IPS-NIHi7 (cell line): Measurements from ENCODE around the gene C1orf232.

Experiments used
- DNase-seq: peaks from one replicate; pipeline ENCODE4 v3.0.0; 2012; ENCODE audit warnings: mixed read lengths; ENCODE audit errors: extremely low spot score

The C1orf232 gene

GRCh38 chr1:26168410-26169197 is at the start of gene C1orf232:
Gene C1orf232, minus strand, starts transcription at chr1:26168963. Its CDS starts 464 bp downstream, at chr1:26168499.
- no peak for DNase-seq

GRCh38 chr1:26215246-26215645 is 46.5 kb upstream of the C1orf232 start:
- no peak for DNase-seq

- DNase-seq: no peak
Measured at GRCh38 chr1:26213335-26213905, 44.7 kb upstream of the C1orf232 start.

GRCh38 chr1:26212726-26213125 is 44.0 kb upstream of the C1orf232 start:
- no peak for DNase-seq

DNA sequence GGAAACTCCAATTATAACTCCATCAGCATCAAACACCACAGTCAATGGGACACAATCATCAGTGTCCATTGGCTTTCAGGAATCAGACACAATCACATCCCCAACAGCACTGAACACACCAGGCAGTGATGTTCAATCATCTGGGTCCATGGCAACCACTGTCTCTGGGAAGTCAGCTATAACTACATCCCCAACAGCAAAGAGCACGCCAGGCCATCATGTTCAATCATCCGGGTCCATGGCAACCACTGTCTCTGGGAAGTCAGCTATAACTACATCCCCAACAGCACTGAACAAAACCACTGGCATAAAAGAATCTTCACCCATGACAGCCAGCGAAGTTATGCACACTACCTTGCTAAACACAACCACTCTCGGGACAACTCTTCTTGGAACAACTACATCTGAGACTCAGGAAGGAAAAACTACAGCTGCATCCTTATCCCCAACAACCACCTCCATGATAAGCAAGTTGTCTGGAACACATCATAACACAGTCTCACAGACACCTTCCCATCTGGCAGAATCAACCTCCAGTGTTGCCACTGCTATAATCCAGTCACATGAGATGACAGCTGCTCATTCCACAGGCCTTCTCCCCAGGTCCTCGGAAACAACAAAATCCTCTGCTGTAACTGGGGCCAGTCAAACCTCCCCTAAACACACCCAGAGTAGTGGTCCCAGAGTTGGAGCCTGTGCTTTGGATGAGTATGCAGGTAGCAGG is 41.5 kb upstream of the C1orf232 start:
- DNase-seq: no peak

DNA sequence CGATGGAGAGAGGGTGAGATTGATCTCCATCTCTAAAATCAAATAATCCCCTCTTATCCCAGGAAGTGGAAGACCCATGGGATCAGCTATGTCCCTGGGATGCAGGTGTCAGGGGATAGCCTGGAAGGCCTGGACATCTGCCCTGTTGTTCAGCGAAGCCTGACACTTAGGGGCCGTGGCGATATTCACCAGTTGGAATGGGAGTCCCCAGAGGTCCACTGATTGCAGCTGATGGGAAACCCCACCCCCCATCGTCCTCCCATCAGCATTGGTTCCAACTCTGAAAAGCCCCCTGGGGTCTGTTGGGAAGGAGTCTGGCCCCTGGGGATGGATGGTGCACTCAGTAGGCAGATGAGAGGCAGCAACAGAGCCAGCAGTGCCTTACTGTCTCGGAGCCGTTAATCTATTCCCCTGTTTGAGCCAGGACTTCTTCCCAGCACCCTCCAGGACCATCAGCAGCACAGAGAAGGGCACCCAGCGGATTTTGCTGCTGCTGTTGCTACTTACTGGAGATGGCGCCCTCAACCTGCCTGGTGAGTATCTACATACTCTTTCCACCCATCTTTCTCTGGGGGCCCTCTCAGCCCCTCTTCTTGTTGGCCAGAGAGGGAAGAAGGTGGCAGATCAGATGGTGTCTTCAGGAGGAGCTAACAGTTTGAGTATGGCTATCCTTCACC is 35.0 kb upstream of the C1orf232 start:
- peak; percentile 38 for DNase-seq

GRCh38 chr1:26200413-26200812 is 31.6 kb upstream of the C1orf232 start:
- DNase-seq: no peak

DNA sequence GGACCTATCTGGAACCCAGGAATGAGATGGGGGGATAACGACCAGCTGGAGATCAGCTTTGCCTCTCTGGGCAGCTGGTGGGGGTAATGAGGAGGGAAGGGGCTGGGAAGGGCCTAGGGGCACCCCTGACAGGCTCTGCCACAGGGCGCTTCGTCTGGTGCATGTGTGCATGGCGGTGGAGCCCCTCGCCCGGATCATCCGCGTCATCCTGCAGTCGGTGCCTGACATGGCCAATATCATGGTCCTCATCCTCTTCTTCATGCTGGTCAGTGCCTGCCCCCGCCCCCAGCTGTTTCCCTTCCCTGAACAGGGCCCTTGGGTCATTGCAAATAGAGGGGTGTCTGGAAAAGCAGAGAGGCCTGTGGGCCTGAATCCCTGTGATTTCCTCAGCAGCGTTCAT is 29.1 kb upstream of the C1orf232 start:
- no peak for DNase-seq

DNA sequence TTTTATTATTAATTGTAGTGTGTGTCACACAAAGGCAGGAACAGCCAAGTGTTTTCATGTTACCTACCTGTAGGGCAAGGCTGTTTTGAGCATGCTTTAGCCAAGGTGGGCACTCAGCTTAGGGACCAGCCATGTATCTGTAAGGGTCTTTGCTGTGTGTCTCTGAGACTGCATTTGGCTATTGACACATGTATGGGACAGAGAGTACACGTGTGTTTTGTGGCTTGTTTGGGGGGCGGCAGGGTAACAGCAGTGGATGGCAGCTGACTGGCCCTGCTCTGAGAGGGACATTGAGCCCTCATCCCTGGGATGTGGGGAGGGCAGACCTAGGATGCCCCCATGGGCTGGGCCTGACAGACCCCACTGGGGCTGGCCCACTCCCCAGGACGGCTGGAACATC is 28.5 kb upstream of the C1orf232 start:
- no peak for DNase-seq

- no peak for DNase-seq
Measured at GRCh38 chr1:26195805-26196204, 27.0 kb upstream of the C1orf232 start.

- DNase-seq: no peak
Measured at GRCh38 chr1:26191739-26192138, 23.0 kb upstream of the C1orf232 start.

GRCh38 chr1:26190373-26190987 is 21.7 kb upstream of the C1orf232 start, which contains the start of gene CATSPER4:
Gene CATSPER4, plus strand, starts transcription at chr1:26190602. Its CDS starts 26 bp downstream, at chr1:26190628.
- DNase-seq: peak; percentile 96

- DNase-seq: no peak
Measured at GRCh38 chr1:26189751-26190275, 21.1 kb upstream of the C1orf232 start.

GRCh38 chr1:26189331-26189730 is 20.6 kb upstream of the C1orf232 start:
- DNase-seq: no peak

- DNase-seq: no peak
Measured at GRCh38 chr1:26188477-26188876, 19.7 kb upstream of the C1orf232 start.

- DNase-seq: no peak
Measured at GRCh38 chr1:26187882-26188281, 19.1 kb upstream of the C1orf232 start.

DNA sequence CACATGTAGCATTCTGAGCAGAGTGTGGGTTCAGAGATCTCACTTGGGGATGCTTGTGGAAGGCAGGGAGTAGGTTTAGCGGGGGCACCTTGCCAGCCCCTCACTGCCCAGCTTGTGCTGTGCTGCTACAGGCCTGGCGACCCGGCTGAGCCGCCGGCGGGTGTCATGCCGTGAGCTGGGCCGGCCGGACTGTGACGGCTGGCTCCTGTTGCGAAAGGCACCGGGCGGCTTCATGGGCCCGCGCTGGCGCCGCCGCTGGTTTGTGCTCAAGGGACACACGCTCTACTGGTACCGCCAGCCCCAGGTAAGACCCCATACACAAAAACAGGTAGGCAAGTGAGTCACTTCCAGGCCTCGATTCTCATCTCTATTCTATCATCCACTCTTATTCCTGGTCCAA is 16.1 kb upstream of the C1orf232 start:
- no peak for DNase-seq

GRCh38 chr1:26184086-26184485 is 15.3 kb upstream of the C1orf232 start:
- no peak for DNase-seq

DNA sequence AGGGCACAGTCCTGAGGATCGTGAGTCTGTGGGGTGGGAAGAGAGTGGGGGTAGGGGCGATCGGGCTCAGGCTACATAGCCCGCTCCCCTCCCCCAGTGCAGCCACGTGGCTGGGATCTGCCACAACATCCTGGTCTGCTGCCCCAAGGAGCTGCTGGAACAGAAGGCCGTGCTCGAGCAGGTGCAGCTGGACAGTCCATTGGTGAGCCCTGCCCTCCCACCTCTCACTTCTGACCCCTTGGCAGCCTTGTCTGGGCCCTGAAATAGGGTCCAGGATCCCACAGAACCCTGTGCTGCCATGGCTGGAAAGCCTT is 13.6 kb upstream of the C1orf232 start:
- DNase-seq: no peak

DNA sequence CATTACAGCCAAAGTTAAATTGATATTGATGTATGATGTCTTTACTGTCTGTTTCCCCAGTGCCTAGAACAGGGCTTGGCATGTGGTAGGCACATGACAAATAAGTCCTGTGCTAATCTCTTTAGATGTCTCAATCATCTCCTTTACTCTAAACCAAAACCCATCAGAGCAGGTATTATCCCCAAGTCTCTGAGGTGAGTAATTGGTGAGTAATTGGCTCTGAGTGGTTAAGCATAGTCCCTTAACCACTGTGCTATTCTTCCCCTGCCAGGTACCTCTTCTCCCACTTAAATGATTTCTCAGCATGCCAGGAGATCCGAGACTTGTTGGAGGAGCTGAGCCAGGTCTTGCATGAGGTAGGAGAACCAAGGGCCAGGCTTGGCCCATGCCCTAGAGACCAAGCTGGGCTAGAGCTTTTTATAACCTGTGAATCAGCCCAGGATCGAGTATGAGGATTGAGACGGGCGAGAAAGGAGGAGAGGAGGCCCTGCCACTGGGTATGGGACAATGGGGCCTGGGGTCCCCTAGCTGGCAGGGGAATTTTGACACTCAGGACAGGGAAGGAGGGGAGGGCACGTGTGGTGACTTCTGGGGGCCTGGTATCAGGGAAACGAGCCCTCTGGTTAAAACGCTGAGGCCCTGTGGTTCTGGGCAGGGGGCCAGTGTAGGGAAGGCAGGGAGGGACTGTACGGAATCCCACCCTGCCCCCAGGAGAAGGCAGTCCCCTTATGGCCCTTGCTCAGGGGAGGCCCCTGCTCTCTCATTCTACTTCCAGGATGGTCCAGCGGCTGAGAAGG is 13.0 kb upstream of the C1orf232 start:
- no peak for DNase-seq

- no peak for DNase-seq
Measured at GRCh38 chr1:26180010-26180506, 11.3 kb upstream of the C1orf232 start.
